ENCODE measurements around the gene STH.
"Not testable (repeated sequence)": the region's sequence is repeated elsewhere in the genome, so short reads cannot be mapped to it uniquely, and the experiment has no call there.

Gene STH

GRCh38 chr17:46008591-46008990 is 9.5 kb downstream of the STH start:
- no peak for DNase-seq

GRCh38 chr17:46009681-46010596 is 10.9 kb downstream of the STH start:
- DNase-seq = no peak

GRCh38 chr17:46010597-46011186 is 11.6 kb downstream of the STH start:
- no peak for DNase-seq

- no peak for DNase-seq
Observed at GRCh38 chr17:46011711-46012505, 12.9 kb downstream of the STH start.

GRCh38 chr17:46012506-46013079 is 13.5 kb downstream of the STH start:
- no peak for DNase-seq

GRCh38 chr17:46013127-46013501 is 14.1 kb downstream of the STH start:
- no peak for DNase-seq

GRCh38 chr17:46013502-46014165 is 14.6 kb downstream of the STH start:
- DNase-seq = no peak

- not testable (repeated sequence) for DNase-seq
Observed at GRCh38 chr17:46019408-46019925, 20.4 kb downstream of the STH start.

GRCh38 chr17:46020023-46020761 is 21.1 kb downstream of the STH start:
- peak; percentile 81 for DNase-seq

- DNase-seq = no peak
Observed at GRCh38 chr17:46020998-46021397, 21.9 kb downstream of the STH start.

- DNase-seq = not testable (repeated sequence)
Observed at GRCh38 chr17:46023366-46023765, 24.3 kb downstream of the STH start.

GRCh38 chr17:46023783-46024388 is 24.8 kb downstream of the STH start:
- DNase-seq = no peak

- no peak for DNase-seq
Observed at GRCh38 chr17:46024590-46024989, 25.5 kb downstream of the STH start.

- DNase-seq = no peak
Observed at GRCh38 chr17:46025060-46025459, 26.0 kb downstream of the STH start.

- no peak for DNase-seq
Observed at GRCh38 chr17:46025510-46026165, 26.6 kb downstream of the STH start.

- DNase-seq = no peak
Observed at GRCh38 chr17:46026166-46027047, 27.4 kb downstream of the STH start.

- no peak for DNase-seq
Observed at GRCh38 chr17:46027048-46027975, 28.3 kb downstream of the STH start.

GRCh38 chr17:46027976-46028325 is 28.9 kb downstream of the STH start:
- DNase-seq = no peak

- DNase-seq = no peak
Observed at GRCh38 chr17:46028374-46028773, 29.3 kb downstream of the STH start.

Data from CD4-positive, alpha-beta T cell treated with Interleukin-17A for 1 hour (primary cell).